ENCODE data around the gene FRRS1.

DNA sequence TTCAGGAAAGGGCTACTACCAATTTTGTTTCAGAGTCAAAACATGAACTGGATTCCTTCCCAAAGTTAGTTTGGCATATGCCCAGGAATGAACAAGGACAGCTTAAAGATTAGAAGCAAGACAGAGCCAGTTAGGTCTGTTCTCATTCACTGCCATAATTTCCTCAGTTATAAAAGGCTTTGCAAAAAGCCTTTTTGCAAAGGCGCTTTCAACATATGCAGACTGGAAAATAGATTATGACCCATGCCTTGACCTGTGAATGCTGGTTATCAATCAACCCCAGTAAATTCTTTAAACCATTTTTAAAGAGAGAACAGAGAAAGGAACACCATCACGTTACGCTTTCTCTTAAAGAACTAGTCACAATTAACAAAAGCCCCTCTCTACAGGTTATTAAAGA, 1.7 kb upstream of the FRRS1 start:
- TF ChIP-seq, protein P1, sequence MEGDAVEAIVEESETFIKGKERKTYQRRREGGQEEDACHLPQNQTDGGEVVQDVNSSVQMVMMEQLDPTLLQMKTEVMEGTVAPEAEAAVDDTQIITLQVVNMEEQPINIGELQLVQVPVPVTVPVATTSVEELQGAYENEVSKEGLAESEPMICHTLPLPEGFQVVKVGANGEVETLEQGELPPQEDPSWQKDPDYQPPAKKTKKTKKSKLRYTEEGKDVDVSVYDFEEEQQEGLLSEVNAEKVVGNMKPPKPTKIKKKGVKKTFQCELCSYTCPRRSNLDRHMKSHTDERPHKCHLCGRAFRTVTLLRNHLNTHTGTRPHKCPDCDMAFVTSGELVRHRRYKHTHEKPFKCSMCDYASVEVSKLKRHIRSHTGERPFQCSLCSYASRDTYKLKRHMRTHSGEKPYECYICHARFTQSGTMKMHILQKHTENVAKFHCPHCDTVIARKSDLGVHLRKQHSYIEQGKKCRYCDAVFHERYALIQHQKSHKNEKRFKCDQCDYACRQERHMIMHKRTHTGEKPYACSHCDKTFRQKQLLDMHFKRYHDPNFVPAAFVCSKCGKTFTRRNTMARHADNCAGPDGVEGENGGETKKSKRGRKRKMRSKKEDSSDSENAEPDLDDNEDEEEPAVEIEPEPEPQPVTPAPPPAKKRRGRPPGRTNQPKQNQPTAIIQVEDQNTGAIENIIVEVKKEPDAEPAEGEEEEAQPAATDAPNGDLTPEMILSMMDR (conservative IDR thresholded peaks at IDR 0.05; ENCODE audit: low read depth in 2 of 2): no peak
- TF ChIP-seq EZH2 (IDR thresholded peaks at IDR 0.05; ENCODE audit: low read depth, unreplicated experiment) (no peak), JUNB (IDR thresholded peaks at IDR 0.05; ENCODE audit: unreplicated experiment) (no peak), EZH2phosphoT487 (IDR thresholded peaks at IDR 0.05; ENCODE audit: unreplicated experiment) (no peak), ZNF114 (CRISPR knock-in tag; IDR thresholded peaks at IDR 0.05) (no peak), POLR2AphosphoS5 (IDR thresholded peaks at IDR 0.05; ENCODE audit: low read depth) (no peak), CREB1 (CRISPR knock-in tag; IDR thresholded peaks at IDR 0.05; ENCODE audit: low read depth) (no peak), STAT1 (IDR thresholded peaks at IDR 0.05; ENCODE audit: unreplicated experiment) (no peak), NANOG (IDR thresholded peaks at IDR 0.05; ENCODE audit: borderline replicate concordance) (no peak)
- TF ChIP-seq, protein P2, sequence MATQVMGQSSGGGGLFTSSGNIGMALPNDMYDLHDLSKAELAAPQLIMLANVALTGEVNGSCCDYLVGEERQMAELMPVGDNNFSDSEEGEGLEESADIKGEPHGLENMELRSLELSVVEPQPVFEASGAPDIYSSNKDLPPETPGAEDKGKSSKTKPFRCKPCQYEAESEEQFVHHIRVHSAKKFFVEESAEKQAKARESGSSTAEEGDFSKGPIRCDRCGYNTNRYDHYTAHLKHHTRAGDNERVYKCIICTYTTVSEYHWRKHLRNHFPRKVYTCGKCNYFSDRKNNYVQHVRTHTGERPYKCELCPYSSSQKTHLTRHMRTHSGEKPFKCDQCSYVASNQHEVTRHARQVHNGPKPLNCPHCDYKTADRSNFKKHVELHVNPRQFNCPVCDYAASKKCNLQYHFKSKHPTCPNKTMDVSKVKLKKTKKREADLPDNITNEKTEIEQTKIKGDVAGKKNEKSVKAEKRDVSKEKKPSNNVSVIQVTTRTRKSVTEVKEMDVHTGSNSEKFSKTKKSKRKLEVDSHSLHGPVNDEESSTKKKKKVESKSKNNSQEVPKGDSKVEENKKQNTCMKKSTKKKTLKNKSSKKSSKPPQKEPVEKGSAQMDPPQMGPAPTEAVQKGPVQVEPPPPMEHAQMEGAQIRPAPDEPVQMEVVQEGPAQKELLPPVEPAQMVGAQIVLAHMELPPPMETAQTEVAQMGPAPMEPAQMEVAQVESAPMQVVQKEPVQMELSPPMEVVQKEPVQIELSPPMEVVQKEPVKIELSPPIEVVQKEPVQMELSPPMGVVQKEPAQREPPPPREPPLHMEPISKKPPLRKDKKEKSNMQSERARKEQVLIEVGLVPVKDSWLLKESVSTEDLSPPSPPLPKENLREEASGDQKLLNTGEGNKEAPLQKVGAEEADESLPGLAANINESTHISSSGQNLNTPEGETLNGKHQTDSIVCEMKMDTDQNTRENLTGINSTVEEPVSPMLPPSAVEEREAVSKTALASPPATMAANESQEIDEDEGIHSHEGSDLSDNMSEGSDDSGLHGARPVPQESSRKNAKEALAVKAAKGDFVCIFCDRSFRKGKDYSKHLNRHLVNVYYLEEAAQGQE (IDR thresholded peaks at IDR 0.05; ENCODE audit: unreplicated experiment): no peak
- TF ChIP-seq, protein P3, sequence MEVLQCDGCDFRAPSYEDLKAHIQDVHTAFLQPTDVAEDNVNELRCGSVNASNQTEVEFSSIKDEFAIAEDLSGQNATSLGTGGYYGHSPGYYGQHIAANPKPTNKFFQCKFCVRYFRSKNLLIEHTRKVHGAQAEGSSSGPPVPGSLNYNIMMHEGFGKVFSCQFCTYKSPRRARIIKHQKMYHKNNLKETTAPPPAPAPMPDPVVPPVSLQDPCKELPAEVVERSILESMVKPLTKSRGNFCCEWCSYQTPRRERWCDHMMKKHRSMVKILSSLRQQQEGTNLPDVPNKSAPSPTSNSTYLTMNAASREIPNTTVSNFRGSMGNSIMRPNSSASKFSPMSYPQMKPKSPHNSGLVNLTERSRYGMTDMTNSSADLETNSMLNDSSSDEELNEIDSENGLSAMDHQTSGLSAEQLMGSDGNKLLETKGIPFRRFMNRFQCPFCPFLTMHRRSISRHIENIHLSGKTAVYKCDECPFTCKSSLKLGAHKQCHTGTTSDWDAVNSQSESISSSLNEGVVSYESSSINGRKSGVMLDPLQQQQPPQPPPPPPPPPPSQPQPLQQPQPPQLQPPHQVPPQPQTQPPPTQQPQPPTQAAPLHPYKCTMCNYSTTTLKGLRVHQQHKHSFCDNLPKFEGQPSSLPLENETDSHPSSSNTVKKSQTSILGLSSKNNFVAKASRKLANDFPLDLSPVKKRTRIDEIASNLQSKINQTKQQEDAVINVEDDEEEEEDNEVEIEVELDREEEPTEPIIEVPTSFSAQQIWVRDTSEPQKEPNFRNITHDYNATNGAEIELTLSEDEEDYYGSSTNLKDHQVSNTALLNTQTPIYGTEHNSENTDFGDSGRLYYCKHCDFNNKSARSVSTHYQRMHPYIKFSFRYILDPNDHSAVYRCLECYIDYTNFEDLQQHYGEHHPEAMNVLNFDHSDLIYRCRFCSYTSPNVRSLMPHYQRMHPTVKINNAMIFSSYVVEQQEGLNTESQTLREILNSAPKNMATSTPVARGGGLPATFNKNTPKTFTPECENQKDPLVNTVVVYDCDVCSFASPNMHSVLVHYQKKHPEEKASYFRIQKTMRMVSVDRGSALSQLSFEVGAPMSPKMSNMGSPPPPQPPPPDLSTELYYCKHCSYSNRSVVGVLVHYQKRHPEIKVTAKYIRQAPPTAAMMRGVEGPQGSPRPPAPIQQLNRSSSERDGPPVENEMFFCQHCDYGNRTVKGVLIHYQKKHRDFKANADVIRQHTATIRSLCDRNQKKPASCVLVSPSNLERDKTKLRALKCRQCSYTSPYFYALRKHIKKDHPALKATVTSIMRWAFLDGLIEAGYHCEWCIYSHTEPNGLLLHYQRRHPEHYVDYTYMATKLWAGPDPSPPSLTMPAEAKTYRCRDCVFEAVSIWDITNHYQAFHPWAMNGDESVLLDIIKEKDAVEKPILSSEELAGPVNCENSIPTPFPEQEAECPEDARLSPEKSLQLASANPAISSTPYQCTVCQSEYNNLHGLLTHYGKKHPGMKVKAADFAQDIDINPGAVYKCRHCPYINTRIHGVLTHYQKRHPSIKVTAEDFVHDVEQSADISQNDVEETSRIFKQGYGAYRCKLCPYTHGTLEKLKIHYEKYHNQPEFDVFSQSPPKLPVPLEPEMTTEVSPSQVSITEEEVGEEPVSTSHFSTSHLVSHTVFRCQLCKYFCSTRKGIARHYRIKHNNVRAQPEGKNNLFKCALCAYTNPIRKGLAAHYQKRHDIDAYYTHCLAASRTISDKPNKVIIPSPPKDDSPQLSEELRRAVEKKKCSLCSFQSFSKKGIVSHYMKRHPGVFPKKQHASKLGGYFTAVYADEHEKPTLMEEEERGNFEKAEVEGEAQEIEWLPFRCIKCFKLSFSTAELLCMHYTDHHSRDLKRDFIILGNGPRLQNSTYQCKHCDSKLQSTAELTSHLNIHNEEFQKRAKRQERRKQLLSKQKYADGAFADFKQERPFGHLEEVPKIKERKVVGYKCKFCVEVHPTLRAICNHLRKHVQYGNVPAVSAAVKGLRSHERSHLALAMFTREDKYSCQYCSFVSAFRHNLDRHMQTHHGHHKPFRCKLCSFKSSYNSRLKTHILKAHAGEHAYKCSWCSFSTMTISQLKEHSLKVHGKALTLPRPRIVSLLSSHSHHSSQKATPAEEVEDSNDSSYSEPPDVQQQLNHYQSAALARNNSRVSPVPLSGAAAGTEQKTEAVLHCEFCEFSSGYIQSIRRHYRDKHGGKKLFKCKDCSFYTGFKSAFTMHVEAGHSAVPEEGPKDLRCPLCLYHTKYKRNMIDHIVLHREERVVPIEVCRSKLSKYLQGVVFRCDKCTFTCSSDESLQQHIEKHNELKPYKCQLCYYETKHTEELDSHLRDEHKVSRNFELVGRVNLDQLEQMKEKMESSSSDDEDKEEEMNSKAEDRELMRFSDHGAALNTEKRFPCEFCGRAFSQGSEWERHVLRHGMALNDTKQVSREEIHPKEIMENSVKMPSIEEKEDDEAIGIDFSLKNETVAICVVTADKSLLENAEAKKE (CRISPR knock-in tag; IDR thresholded peaks at IDR 0.05): no peak
